HepG2 (cell line): Measurements from ENCODE around the gene SLCO3A1.

Experiments
- HDAC1 ChIP-seq: sonication (generic); formaldehyde crosslinking; IDR thresholded peaks from 2 replicates; pipeline ENCODE4 v1.5.1; 2020; ENCODE audit warnings: mild to moderate bottlenecking, missing genetic modification reagents
- HDAC6 ChIP-seq: fragments of 200-600 bp; sonication (generic); IDR thresholded peaks from 2 replicates; pipeline ENCODE4 v1.7.0; 2017; ENCODE audit warnings: mild to moderate bottlenecking, antibody characterized with exemption, low read length, low read depth
- HNF4G ChIP-seq, 2 experiments: sonication (generic) in 1 of 2; formaldehyde crosslinking in 1 of 2; IDR thresholded peaks; 2 replicates each; pipeline versions ENCODE4 v1.4.0 to v1.6.1; 2011 to 2020; ENCODE audit warnings: borderline replicate concordance in 2 of 2, low read depth in 2 of 2, mild to moderate bottlenecking in 2 of 2, low read length in 1 of 2, missing genetic modification reagents in 1 of 2, moderate library complexity in 1 of 2
- NCOR1 ChIP-seq: fragments of 200-600 bp; sonication (generic); IDR thresholded peaks from 2 replicates; pipeline ENCODE4 v1.7.0; 2017; ENCODE audit warnings: antibody characterized with exemption, low read length, borderline replicate concordance
- POLR2A ChIP-seq, 2 experiments: IDR thresholded peaks; 2 replicates each; pipeline ENCODE4 v1.6.1; 2011; ENCODE audit warnings: low read depth in 2 of 2, low read length in 2 of 2, mild to moderate bottlenecking in 1 of 2, moderate library complexity in 1 of 2; ENCODE audit not compliant: insufficient read depth in 1 of 2
- POLR2AphosphoS5 ChIP-seq: IDR thresholded peaks from 2 replicates; pipeline ENCODE4 v1.6.1; 2012; ENCODE audit warnings: low read depth, low read length
- SAP130 ChIP-seq: IDR thresholded peaks from 2 replicates; pipeline ENCODE4 v1.6.1; 2016; ENCODE audit warnings: low read depth
- ZBTB8A ChIP-seq: sonication (generic); formaldehyde crosslinking; IDR thresholded peaks from 2 replicates; pipeline ENCODE4 v1.4.0; 2020; ENCODE audit warnings: mild to moderate bottlenecking, low read depth, missing genetic modification reagents, borderline replicate concordance
- ZFP1 ChIP-seq: IDR thresholded peaks from 2 replicates; pipeline ENCODE4 v1.6.1; 2016
- ZNF20 ChIP-seq: sonication (generic); formaldehyde crosslinking; IDR thresholded peaks from 2 replicates; pipeline ENCODE4 v1.4.0; 2020; ENCODE audit warnings: mild to moderate bottlenecking, moderate library complexity, missing genetic modification reagents
- ZSCAN22 ChIP-seq: sonication (generic); formaldehyde crosslinking; IDR thresholded peaks from 2 replicates; pipeline ENCODE4 v1.4.0; 2020; ENCODE audit warnings: mild to moderate bottlenecking, missing genetic modification reagents
- TF ChIP-seq, protein P1 (sequence below): sonication (generic); formaldehyde crosslinking; IDR thresholded peaks from 2 replicates; pipeline ENCODE4 v1.5.0; 2020; ENCODE audit warnings: mild to moderate bottlenecking, missing genetic modification reagents, moderate library complexity

DNA sequence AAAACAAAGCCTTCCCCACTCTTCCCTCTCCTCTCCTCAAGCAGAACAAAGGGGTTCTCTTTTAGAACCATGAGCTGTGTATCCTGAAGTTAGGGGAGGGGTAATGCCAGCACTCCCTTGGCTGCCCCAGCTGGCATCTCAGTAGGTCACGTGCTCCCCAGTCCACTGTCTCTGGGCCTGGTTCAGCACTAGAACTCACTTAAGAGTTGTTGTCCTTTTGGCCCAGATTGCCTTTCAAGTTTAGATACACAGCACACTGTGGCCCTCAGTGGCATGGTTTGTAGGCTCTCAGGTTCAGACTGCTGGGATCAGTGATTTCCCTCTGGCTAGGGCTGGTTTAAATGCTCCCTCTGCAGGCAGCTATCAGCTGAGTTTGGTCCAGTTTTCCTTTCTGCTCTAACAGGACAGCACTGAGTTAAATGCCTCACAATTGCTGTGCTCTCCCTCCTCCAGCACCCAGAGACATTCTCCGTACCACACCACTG is 351.8 kb downstream of the SLCO3A1 start:
- TF ChIP-seq, protein P1, sequence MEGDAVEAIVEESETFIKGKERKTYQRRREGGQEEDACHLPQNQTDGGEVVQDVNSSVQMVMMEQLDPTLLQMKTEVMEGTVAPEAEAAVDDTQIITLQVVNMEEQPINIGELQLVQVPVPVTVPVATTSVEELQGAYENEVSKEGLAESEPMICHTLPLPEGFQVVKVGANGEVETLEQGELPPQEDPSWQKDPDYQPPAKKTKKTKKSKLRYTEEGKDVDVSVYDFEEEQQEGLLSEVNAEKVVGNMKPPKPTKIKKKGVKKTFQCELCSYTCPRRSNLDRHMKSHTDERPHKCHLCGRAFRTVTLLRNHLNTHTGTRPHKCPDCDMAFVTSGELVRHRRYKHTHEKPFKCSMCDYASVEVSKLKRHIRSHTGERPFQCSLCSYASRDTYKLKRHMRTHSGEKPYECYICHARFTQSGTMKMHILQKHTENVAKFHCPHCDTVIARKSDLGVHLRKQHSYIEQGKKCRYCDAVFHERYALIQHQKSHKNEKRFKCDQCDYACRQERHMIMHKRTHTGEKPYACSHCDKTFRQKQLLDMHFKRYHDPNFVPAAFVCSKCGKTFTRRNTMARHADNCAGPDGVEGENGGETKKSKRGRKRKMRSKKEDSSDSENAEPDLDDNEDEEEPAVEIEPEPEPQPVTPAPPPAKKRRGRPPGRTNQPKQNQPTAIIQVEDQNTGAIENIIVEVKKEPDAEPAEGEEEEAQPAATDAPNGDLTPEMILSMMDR (CRISPR knock-in tag) = peak; percentile 75
- TF ChIP-seq HDAC6 (no peak), ZNF20 (CRISPR knock-in tag) (no peak), ZFP1 (no peak), POLR2A (IDR thresholded peaks at IDR 0.05; ENCODE audit: insufficient read depth in 1 of 2, low read depth in 2 of 2, low read length in 2 of 2) (no peak), POLR2AphosphoS5 (no peak), ZSCAN22 (CRISPR knock-in tag) (no peak), HDAC1 (no peak), SAP130 (CRISPR knock-in tag) (no peak), NCOR1 (no peak), HNF4G (IDR thresholded peaks at IDR 0.05; ENCODE audit: borderline replicate concordance, low read depth, low read length) (no peak), HNF4G (CRISPR knock-in tag; IDR thresholded peaks at IDR 0.05; ENCODE audit: borderline replicate concordance, low read depth) (no peak), ZBTB8A (CRISPR knock-in tag) (no peak)
